Smooth muscle cell of the pulmonary artery (primary cell): ENCODE data around the gene SECISBP2L. TPM values are rescaled to one million over a fixed set of nuclear protein-coding genes. Genes with fewer than 3 reads are reported as not detected.

Experiments
- total RNA-seq: library from RNA; depleted of rRNA; stranded (reverse); fragments of >200 nt; gene quantifications from 2 replicates; pipeline ENCODE4 v1.2.3, GENCODE V29; 2014

The SECISBP2L gene
- total RNA-seq, result 29.7 and 39.0 TPM in 2 replicates

GRCh38 chr15:49046220-49047102, at the start of gene SECISBP2L:
Gene SECISBP2L (minus strand): TSS chr15:49046446. CDS start chr15:49046299, 147 bp downstream.

GRCh38 chr15:48963524-48964113, 82.6 kb downstream of the SECISBP2L start, which contains the start of gene SHC4:
Gene SHC4 (minus strand): TSS chr15:48963919. CDS start chr15:48963015, 904 bp downstream.

Other genes with a start within 250 kb of the SECISBP2L start
- gene CEP152, start 235.4 kb downstream of the SECISBP2L start, total RNA-seq, result 2.8 and 5.0 TPM in 2 replicates
- 160 and 187 TPM in 2 replicates for gene EID1, start 168.3 kb downstream of the SECISBP2L start, total RNA-seq
- gene SHC4, start 82.5 kb downstream of the SECISBP2L start, total RNA-seq, result 2.7 and 3.9 TPM in 2 replicates
- gene COPS2, start 109.2 kb upstream of the SECISBP2L start, total RNA-seq, result 78.6 and 91.6 TPM in 2 replicates
- 31.5 and 42.0 TPM in 2 replicates for gene GALK2, start 123.8 kb upstream of the SECISBP2L start, total RNA-seq